Body of pancreas (tissue), 4 donors: Measurements from ENCODE around the gene GPX6. TPM values are rescaled to one million over a fixed set of nuclear protein-coding genes. Genes with fewer than 3 reads are reported as not detected.

Source experiments
- ATAC-seq: fragments of 150-250 bp; one replicate; pipeline ENCODE4 v1.9.1; 2016
- DNase-seq, 4 donors: peaks; one replicate each; pipeline ENCODE4 v3.0.0-alpha.2; 2019
- H3K27ac ChIP-seq, 4 donors: fragments of 200-600 bp; sonication (generic); 1 replicate in 3 of 4; 2 replicates in 1 of 4; pipeline versions ENCODE4 v1.5.1 to v1.6.1; 2016 to 2019; ENCODE audit warnings: mild to moderate bottlenecking in 1 of 4, mixed read lengths in 1 of 4, moderate library complexity in 1 of 4
- H3K27me3 ChIP-seq, 2 donors: fragments of 200-600 bp; sonication (generic); one replicate each; pipeline ENCODE4 v1.6.0; 2016; ENCODE audit warnings: mild to moderate bottlenecking in 1 of 2
- H3K36me3 ChIP-seq, 2 donors: fragments of 200-600 bp; sonication (generic); replicated peaks in 1 of 2; 2 replicates each; pipeline ENCODE4 v1.5.1; 2016; ENCODE audit warnings: low read depth in 2 of 2; ENCODE audit not compliant: insufficient read depth in 1 of 2
- H3K4me1 ChIP-seq: fragments of 200-600 bp; sonication (generic); one replicate; pipeline ENCODE4 v1.6.0; 2016
- H3K4me3 ChIP-seq, 2 donors: fragments of 200-600 bp; sonication (generic); 1 replicate in 1 of 2; 2 replicates in 1 of 2; pipeline ENCODE4 v1.5.1; 2016 to 2019
- H3K9me3 ChIP-seq, 3 donors: fragments of 200-600 bp; sonication (generic); 1 replicate in 2 of 3; 2 replicates in 1 of 3; pipeline ENCODE4 v1.5.1; 2016
- CTCF ChIP-seq, 7 experiments: fragments of 450-650 bp in 4 of 7; fragments of 200-600 bp in 3 of 7; sonication (generic) in 3 of 7; IDR thresholded peaks; one replicate each; pipeline ENCODE4 v1.5.1; 2016 to 2019; ENCODE audit warnings: antibody characterized with exemption in 7 of 7
- POLR2A ChIP-seq, 3 donors: fragments of 450-650 bp; IDR thresholded peaks; one replicate each; pipeline ENCODE4 v1.6.1; 2016; ENCODE audit warnings: antibody characterized with exemption in 3 of 3, mild to moderate bottlenecking in 2 of 3
- WGBS, 2 donors: methylation state at CpG; one replicate each; pipeline ENCODE4 v1.1.5; 2017; 5-methylcytosine and 5-hydroxymethylcytosine counted together
- intact Hi-C: fragments of 100-400 bp; cut with DNase I; formaldehyde crosslinking; loops from one replicate; pipeline ENCODE4 v1.15.1; 2023
- total RNA-seq, 2 donors: library from RNA; depleted of rRNA; stranded (reverse); fragments of >200 nt; gene quantifications; one replicate each; pipeline ENCODE4 v1.1.0, GENCODE V29; 2016

Gene GPX6
- total RNA-seq, 2 donors from 2014 or later = not detected

- no peaks in the 10 kb centered on the region for H3K4me1 ChIP-seq
- no peak overlapping the region for H3K27ac ChIP-seq
- DNase-seq (no peak), ATAC-seq (no peak)
- no peaks in the 10 kb centered on the region for H3K9me3 ChIP-seq
- WGBS, 2 donors = 75 to 83% methylated on average over 6 of the region's 6 CpGs
- H3K4me3 ChIP-seq = no peak overlapping the region
- H3K27me3 ChIP-seq = no peaks in the 10 kb centered on the region
- intact Hi-C loops = no loop called here
- no peaks in the 10 kb centered on the region for H3K36me3 ChIP-seq
- TF ChIP-seq CTCF (IDR thresholded peaks at IDR 0.05) (no peak), POLR2A (IDR thresholded peaks at IDR 0.05) (no peak)
Observed at GRCh38 chr6:28501259-28501658, 14.3 kb downstream of the GPX6 start.

- DNase-seq (no peak), ATAC-seq (no peak)
- Histone ChIP-seq H3K36me3 (no peaks in the 10 kb centered on the region), H3K4me3 (no peak overlapping the region), H3K9me3 (no peaks in the 10 kb centered on the region), H3K27ac (no peak overlapping the region), H3K27me3 (no peaks in the 10 kb centered on the region), H3K4me1 (no peaks in the 10 kb centered on the region)
- intact Hi-C loops = no loop called here
- 15 to 21% methylated on average over 3 of the region's 3 CpGs for WGBS, 2 donors
- TF ChIP-seq CTCF (IDR thresholded peaks at IDR 0.05) = no peak
- no peak for TF ChIP-seq POLR2A (IDR thresholded peaks at IDR 0.05)
Observed at GRCh38 chr6:28497893-28498292, 17.7 kb downstream of the GPX6 start.

- TF ChIP-seq POLR2A (IDR thresholded peaks at IDR 0.05) (no peak), CTCF (IDR thresholded peaks at IDR 0.05) (no peak)
- Histone ChIP-seq H3K4me1 (no peaks in the 10 kb centered on the region), H3K27me3 (no peaks in the 10 kb centered on the region), H3K27ac (no peak overlapping the region), H3K9me3 (no peaks in the 10 kb centered on the region), H3K4me3 (no peak overlapping the region), H3K36me3 (no peaks in the 10 kb centered on the region)
- no peak for DNase-seq
- intact Hi-C loops = no loop called here
- 33 to 37% methylated on average over 1 of the region's 1 CpG for WGBS, 2 donors
- no peak for ATAC-seq
Observed at GRCh38 chr6:28497306-28497705, 18.3 kb downstream of the GPX6 start.

GRCh38 chr6:28496099-28496779 lies 19.4 kb downstream of the GPX6 start:
- H3K27me3 ChIP-seq = peaks cover 0 to 10% of the 10 kb centered on the region in 2 donors
- ATAC-seq = no peak
- H3K27ac ChIP-seq = no peak overlapping the region
- peak in 1 of 7 experiments; percentile 15 for TF ChIP-seq CTCF (IDR thresholded peaks at IDR 0.05)
- TF ChIP-seq POLR2A (IDR thresholded peaks at IDR 0.05) = no peak
- WGBS, 2 donors = 24 to 30% methylated on average over 2 of the region's 2 CpGs
- H3K36me3 ChIP-seq = no peaks in the 10 kb centered on the region
- H3K4me3 ChIP-seq = no peak overlapping the region
- no peak for DNase-seq
- intact Hi-C loops = no loop called here
- H3K4me1 ChIP-seq = no peaks in the 10 kb centered on the region
- H3K9me3 ChIP-seq = no peaks in the 10 kb centered on the region

- H3K27ac ChIP-seq = no peak overlapping the region
- DNase-seq (no peak), ATAC-seq (no peak)
- TF ChIP-seq POLR2A (IDR thresholded peaks at IDR 0.05) (no peak), CTCF (IDR thresholded peaks at IDR 0.05) (no peak)
- peaks cover 7% of the 10 kb centered on the region for H3K4me1 ChIP-seq
- intact Hi-C loops = no loop called here
- peaks cover 0 to 22% of the 10 kb centered on the region in 2 donors for H3K27me3 ChIP-seq
- WGBS, 2 donors = 32 to 41% methylated on average over 3 of the region's 3 CpGs
- no peak overlapping the region for H3K4me3 ChIP-seq
- H3K9me3 ChIP-seq = no peaks in the 10 kb centered on the region
- H3K36me3 ChIP-seq = no peaks in the 10 kb centered on the region
Observed at GRCh38 chr6:28491984-28492317, 23.6 kb downstream of the GPX6 start.
